ENCODE data around the gene EFCAB8.

The EFCAB8 gene

GRCh38 chr20:32989507-32990283 is 131.0 kb downstream of the EFCAB8 start:
- DNase-seq, result no peak

DNA sequence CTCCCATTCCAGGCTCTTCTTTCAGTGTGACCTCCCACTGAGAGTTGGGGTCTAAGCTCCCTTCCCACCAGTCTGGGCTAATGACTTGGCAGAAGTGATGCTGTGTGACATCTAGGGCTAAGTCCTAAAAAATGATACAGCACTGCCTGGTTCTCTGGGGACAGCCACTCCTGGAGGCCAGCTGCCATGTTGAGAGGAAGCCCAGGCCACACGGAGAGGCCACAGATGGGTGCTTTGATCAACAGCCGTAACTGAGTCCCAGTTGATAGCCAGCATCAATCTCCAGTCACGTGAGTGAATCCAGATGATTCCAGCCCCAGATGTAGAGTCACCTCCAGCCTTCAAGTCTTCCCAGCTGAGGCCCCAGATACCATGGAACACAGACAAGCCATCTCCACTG is 131.7 kb downstream of the EFCAB8 start:
- DNase-seq, result no peak

DNA sequence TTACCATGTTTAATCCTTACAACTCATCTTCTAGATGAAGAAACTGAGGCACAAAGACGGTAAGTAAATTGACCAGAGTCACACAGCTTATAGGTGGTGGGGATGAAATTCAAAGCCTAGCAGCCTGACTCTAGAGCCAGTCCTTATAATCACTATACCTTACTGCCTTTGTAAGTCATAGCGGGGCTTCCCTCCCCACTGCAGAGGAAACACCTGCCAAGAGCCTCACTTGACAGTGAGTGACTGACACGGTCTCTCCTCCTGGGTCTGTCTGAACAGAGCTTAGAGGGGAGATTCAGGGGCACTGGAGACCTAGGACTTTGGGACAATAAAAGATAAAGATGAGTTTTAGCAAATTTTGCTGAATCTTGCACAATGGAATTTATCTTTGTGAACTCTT is 132.7 kb downstream of the EFCAB8 start:
- DNase-seq, result no peak

DNA sequence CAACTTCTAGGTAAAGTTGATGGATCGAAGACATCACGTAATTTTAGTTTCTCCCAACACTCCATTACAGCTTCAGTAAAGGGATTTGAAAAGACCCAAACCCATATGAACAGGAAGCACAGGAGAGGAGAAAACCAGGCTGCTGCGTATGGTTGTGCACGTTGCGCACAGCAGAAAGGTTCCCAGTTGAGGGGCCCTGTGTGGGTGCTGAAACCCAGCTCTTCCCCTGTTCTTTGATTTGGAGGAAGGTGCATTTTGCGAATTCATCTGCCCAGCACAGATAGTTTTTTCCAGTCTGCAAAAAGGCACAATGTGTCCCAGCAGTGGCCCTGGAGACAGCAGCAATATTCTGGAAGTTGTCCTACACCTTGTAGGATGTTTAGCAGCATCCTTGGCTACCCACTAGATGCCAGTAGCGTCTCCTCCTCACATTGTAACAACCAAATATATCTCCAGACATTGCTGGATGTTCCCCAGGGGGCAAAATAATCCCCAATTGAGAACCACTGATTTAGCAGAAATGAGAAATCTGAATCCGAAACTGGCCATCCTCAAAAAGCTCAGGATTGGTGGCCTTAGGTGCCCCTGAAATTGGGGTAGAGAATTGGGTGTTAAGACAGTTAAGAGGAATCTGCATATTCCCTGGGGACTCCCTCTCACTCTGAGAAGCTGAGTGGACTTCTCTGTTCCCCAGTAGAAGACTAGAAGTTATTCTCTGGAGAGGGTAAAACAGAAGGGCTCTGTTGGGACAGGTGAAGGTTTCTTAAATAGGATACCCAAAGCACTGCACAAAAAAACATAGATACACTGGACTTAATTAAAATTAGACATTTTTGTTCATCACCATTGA is 133.3 kb downstream of the EFCAB8 start:
- DNase-seq, result no peak

DNA sequence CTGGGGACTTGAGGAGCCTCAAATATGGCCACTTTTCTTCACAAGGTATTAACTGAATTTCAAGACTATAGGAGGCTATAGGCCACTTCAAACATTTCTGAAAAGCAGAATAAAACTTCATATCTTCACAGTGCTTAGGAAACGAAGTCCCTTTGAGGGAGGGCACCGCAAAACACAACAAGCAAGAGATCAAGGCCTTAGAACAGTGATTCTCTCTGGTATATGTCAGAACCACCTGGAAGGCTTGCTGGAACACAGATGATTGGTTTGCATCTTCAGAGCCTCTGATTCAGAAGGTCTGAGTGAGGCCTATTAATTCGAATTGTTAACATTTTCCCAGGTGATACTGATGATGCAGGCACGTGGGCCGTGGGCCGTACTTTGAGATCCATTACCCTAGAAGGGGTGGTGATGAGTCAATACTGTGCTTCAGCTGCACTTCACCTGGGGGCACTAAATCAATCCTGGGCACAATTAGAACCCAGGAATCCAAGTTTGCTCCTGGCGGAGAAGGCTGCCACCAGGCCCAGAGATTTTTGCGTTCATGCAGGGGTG is 134.8 kb downstream of the EFCAB8 start:
- DNase-seq, result no peak

GRCh38 chr20:32995802-32996201 is 137.1 kb downstream of the EFCAB8 start:
- DNase-seq, result no peak

DNA sequence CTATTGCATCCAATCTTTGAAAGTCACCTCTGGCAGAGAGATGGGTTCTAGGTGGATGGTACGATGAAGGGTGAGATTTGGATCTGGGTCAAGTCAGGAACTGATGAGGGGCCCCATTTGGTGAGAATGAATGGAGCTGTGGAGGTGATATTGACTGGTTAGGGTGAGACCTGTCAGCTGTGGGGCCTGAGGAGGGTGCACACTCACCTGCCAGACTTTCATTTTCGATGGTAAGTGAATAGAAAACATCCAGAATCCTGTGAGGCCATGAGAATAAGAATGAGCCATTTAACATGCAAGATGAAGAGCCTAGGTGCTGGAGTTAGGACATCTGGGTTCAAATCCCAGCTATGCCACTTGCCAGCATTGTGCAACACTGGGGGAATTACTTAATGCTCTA is 138.7 kb downstream of the EFCAB8 start:
- no peak for DNase-seq

- DNase-seq, result no peak
These were observed 141.0 kb downstream of the EFCAB8 start for GRCh38 chr20:32999603-33000250.

DNA sequence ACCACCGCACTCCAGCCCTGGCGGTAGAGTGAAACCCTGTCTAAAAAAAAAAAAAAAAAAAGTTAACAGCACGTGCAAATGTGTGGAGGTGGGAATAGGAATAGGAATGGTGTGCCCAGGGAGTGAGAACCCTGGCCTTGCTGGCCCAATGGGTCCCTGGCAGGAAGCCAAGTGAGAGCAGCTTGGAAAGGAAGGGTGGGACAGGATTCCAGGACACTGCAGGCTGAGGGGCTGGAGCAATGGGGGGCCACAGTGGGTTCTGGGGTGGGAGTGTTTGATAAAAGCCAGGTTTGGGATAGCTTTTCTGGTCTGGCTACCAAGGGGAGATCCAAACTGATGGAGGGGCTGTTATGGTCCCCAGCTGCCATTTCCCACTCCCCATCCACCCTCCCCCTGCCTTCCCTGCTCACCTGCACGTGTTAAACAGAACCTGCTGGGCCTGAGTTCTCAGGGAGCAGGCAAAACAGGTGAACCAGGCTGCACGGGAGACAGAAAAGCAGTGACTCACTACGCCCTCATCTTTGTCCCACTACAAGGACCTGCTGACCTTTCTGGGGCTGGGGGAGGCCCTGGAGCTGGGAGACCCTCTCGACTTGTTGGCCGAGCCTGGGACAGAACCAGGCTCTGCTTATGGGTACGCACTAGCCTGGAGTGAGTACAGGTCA is 142.2 kb downstream of the EFCAB8 start:
- no peak for DNase-seq

DNA sequence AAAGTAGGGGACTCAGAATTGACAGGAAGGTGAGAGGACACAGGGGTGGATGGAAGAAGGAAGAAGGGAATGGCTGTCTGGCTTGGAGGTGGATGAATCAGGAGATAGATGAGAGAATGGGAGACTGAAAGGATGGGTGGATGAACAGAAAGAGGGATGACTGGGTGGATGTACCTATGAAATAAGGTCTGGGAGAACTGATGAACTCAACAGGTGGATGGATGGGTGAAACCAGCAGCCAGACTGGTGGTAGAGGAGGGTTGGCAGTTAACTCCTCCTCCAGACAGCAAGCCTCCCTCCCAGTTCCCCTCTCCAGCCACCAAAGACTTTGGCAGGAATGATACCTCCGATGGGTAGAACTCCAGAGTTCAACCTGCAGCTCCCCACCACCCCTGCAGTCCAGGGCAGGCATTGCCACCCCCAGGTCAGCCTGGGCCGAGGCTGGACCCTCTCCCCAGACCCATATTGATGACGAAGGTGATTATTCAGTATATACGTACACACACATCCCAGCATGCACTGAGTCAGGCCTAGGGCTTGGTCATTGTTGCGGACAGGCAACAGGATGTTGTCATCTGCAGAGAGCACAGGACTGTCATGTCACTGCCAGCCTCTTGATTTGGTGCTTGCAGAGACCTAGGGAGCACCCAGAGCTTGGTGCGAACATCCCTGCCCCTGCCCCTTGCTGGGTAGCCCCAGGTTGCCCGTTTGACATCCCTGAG is 143.5 kb downstream of the EFCAB8 start:
- DNase-seq, result no peak

GRCh38 chr20:33004141-33004751 is 145.5 kb downstream of the EFCAB8 start, which contains the start of gene SUN5:
SUN5 (minus strand) TSS chr20:33004433; CDS start chr20:33004340, 93 bp downstream.
- DNase-seq, result no peak

- no peak for DNase-seq
These were observed 146.4 kb downstream of the EFCAB8 start for GRCh38 chr20:33005132-33005566.

- DNase-seq, result no peak
These were observed 147.4 kb downstream of the EFCAB8 start for GRCh38 chr20:33005908-33006775.

GRCh38 chr20:33006776-33007375 is 148.2 kb downstream of the EFCAB8 start:
- DNase-seq, result no peak

GRCh38 chr20:33007376-33008335 is 148.9 kb downstream of the EFCAB8 start, which contains the start of gene BPIFB2:
BPIFB2 (plus strand) TSS chr20:33007704; CDS start chr20:33008575, 871 bp downstream.
- DNase-seq, result no peak

GRCh38 chr20:33008336-33009213 is 149.9 kb downstream of the EFCAB8 start:
- DNase-seq, result no peak

Measured in stimulated activated CD4-positive, alpha-beta T cell treated with anti-CD3 and anti-CD28 coated beads, Interleukin-12 subunit alpha, Interleukin-12 subunit beta, amount 100 ng/mL, for 4 hours (primary cell).